H1 (cell line): Measurements from ENCODE around the gene ARFRP1. TPM values are rescaled to one million over a fixed set of nuclear protein-coding genes. Genes with fewer than 3 reads are reported as not detected.
A peak's percentile ranks its signal among the peaks of the same experiment; 100 is the strongest.

Source experiments
- BACH1 ChIP-seq: IDR thresholded peaks from 2 replicates; pipeline ENCODE4 v1.6.1; 2012; ENCODE audit warnings: low read length, improper control_type of control experiment
- EZH2 ChIP-seq: fragments of 200-600 bp; sonication (generic); IDR thresholded peaks from 2 replicates; pipeline ENCODE4 v1.7.1; 2012; ENCODE audit warnings: low read depth, mild to moderate bottlenecking, moderate library complexity, low read length, inconsistent platforms; ENCODE audit not compliant: severe bottlenecking
- KDM5A ChIP-seq: fragments of 200-600 bp; IDR thresholded peaks from 2 replicates; pipeline ENCODE4 v1.7.1; 2012; ENCODE audit warnings: mild to moderate bottlenecking, low read length, inconsistent platforms, mixed read lengths
- POLR2A ChIP-seq, 2 experiments: IDR thresholded peaks; 1 replicate in 1 of 2; 2 replicates in 1 of 2; pipeline ENCODE4 v1.6.1; 2011; ENCODE audit warnings: low read depth in 2 of 2, low read length in 2 of 2, mild to moderate bottlenecking in 2 of 2; ENCODE audit errors: control extremely low read depth in 1 of 2
- POLR2AphosphoS5 ChIP-seq: IDR thresholded peaks from 2 replicates; pipeline ENCODE4 v1.6.1; 2011; ENCODE audit warnings: low read depth, low read length
- RFX5 ChIP-seq: IDR thresholded peaks from 2 replicates; pipeline ENCODE4 v1.6.1; 2011; ENCODE audit warnings: low read depth, low read length, improper control_type of control experiment, borderline replicate concordance
- SP1 ChIP-seq: IDR thresholded peaks from 2 replicates; pipeline ENCODE4 v1.6.1; 2011; ENCODE audit warnings: low read depth, low read length
- TEAD4 ChIP-seq: IDR thresholded peaks from 2 replicates; pipeline ENCODE4 v1.6.1; 2012; ENCODE audit warnings: low read depth, low read length, inconsistent platforms, mixed read lengths
- polyA plus RNA-seq, 7 experiments: library from polyadenylated mRNA; depleted of rRNA in 3 of 7; stranded (reverse) in 5 of 7; unstranded in 2 of 7; fragments of >200 nt in 5 of 7; fragments of 200-250 nt in 2 of 7; gene quantifications; 1 replicate in 5 of 7; 2 replicates in 1 of 7; 4 replicates in 1 of 7; pipeline versions ENCODE4 v1.2.1 to v1.2.3, GENCODE V29; 2011 to 2013; ENCODE audit warnings: missing spikeins in 2 of 7, mixed read lengths in 2 of 7
- total RNA-seq: library from RNA; stranded (reverse); fragmentation: NEBNext Ultra II Directional; extraction: Animal tissue kit (Norgen Biotek cat#: 25700); gene quantifications from 2 replicates; pipeline ENCODE4 v1.2.1, GENCODE V29; 2021
- TF ChIP-seq, protein P1 (sequence below): IDR thresholded peaks from 2 replicates; pipeline ENCODE4 v1.6.1; 2012; ENCODE audit warnings: inconsistent platforms
- TF ChIP-seq, protein P2 (sequence below): fragments of 300-600 bp; sonication (generic); IDR thresholded peaks from 2 replicates; pipeline ENCODE4 v1.7.1; 2012; ENCODE audit warnings: low read length, moderate library complexity, mild to moderate bottlenecking, inconsistent platforms; ENCODE audit not compliant: insufficient replicate concordance

Gene ARFRP1
- total and polyA plus RNA-seq, 2 of the 8 experiments (the other 6 are each of a cell fraction or from before 2014, with no cell fraction given): 12.9 to 22.9 TPM

DNA sequence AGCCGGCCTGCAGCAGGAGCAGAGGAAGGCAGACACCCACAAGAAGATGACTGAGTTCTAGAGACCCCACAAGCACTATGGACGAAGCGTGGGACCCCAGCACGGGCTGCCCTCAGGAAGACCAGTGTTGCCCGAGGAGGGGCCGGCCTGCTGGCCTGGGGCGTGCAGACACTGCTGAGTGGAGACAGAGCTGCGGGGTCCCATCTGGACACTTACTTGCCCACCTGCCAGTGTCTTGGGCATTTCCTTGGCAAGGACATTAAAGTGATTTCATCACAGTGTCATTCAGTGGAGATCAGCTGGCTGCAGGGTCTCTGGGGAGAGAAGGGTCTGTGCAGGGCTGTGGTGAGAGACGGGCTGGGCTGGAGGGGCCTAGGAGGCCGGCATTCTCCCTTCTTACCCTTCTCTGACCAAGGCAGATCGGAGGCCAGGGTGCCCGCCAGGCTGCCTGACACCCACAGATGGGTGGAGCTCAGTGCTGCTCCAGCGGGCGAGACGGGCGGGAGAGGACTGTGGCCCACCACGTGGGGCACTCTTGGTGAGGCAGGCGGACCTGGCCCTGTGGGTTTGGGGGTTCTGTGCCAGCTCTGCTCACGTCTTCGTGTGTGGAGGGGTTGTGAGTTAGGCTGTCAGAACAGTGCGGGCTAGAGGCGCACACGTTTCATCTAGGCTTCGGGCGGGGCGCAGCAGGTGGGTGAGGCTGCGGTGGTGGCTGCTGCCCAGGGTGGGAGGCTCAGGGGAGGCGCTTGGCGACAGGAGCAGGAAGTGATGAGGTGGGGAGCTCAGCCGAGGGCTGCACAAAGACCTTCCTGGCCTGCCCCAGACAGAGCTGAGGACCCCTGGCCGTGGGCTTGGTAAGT, 28.3 kb upstream of the ARFRP1 start, which contains the start of gene LIME1 (continued):
- TF ChIP-seq, protein P1, sequence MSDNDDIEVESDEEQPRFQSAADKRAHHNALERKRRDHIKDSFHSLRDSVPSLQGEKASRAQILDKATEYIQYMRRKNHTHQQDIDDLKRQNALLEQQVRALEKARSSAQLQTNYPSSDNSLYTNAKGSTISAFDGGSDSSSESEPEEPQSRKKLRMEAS: 0 out of 2 replicates have a peak, but pooled peaks have one; percentile 14
- TF ChIP-seq BACH1 (no peak), SP1 (no peak), KDM5A (no peak), RFX5 (no peak), POLR2AphosphoS5 (0 out of 2 replicates have a peak, but pooled peaks have one; percentile 33), TEAD4 (no peak), EZH2 (no peak), POLR2A (IDR thresholded peaks at IDR 0.05; ENCODE audit: control extremely low read depth in 1 of 2, low read depth in 2 of 2, low read length in 2 of 2) (no peak)
- TF ChIP-seq, protein P2, sequence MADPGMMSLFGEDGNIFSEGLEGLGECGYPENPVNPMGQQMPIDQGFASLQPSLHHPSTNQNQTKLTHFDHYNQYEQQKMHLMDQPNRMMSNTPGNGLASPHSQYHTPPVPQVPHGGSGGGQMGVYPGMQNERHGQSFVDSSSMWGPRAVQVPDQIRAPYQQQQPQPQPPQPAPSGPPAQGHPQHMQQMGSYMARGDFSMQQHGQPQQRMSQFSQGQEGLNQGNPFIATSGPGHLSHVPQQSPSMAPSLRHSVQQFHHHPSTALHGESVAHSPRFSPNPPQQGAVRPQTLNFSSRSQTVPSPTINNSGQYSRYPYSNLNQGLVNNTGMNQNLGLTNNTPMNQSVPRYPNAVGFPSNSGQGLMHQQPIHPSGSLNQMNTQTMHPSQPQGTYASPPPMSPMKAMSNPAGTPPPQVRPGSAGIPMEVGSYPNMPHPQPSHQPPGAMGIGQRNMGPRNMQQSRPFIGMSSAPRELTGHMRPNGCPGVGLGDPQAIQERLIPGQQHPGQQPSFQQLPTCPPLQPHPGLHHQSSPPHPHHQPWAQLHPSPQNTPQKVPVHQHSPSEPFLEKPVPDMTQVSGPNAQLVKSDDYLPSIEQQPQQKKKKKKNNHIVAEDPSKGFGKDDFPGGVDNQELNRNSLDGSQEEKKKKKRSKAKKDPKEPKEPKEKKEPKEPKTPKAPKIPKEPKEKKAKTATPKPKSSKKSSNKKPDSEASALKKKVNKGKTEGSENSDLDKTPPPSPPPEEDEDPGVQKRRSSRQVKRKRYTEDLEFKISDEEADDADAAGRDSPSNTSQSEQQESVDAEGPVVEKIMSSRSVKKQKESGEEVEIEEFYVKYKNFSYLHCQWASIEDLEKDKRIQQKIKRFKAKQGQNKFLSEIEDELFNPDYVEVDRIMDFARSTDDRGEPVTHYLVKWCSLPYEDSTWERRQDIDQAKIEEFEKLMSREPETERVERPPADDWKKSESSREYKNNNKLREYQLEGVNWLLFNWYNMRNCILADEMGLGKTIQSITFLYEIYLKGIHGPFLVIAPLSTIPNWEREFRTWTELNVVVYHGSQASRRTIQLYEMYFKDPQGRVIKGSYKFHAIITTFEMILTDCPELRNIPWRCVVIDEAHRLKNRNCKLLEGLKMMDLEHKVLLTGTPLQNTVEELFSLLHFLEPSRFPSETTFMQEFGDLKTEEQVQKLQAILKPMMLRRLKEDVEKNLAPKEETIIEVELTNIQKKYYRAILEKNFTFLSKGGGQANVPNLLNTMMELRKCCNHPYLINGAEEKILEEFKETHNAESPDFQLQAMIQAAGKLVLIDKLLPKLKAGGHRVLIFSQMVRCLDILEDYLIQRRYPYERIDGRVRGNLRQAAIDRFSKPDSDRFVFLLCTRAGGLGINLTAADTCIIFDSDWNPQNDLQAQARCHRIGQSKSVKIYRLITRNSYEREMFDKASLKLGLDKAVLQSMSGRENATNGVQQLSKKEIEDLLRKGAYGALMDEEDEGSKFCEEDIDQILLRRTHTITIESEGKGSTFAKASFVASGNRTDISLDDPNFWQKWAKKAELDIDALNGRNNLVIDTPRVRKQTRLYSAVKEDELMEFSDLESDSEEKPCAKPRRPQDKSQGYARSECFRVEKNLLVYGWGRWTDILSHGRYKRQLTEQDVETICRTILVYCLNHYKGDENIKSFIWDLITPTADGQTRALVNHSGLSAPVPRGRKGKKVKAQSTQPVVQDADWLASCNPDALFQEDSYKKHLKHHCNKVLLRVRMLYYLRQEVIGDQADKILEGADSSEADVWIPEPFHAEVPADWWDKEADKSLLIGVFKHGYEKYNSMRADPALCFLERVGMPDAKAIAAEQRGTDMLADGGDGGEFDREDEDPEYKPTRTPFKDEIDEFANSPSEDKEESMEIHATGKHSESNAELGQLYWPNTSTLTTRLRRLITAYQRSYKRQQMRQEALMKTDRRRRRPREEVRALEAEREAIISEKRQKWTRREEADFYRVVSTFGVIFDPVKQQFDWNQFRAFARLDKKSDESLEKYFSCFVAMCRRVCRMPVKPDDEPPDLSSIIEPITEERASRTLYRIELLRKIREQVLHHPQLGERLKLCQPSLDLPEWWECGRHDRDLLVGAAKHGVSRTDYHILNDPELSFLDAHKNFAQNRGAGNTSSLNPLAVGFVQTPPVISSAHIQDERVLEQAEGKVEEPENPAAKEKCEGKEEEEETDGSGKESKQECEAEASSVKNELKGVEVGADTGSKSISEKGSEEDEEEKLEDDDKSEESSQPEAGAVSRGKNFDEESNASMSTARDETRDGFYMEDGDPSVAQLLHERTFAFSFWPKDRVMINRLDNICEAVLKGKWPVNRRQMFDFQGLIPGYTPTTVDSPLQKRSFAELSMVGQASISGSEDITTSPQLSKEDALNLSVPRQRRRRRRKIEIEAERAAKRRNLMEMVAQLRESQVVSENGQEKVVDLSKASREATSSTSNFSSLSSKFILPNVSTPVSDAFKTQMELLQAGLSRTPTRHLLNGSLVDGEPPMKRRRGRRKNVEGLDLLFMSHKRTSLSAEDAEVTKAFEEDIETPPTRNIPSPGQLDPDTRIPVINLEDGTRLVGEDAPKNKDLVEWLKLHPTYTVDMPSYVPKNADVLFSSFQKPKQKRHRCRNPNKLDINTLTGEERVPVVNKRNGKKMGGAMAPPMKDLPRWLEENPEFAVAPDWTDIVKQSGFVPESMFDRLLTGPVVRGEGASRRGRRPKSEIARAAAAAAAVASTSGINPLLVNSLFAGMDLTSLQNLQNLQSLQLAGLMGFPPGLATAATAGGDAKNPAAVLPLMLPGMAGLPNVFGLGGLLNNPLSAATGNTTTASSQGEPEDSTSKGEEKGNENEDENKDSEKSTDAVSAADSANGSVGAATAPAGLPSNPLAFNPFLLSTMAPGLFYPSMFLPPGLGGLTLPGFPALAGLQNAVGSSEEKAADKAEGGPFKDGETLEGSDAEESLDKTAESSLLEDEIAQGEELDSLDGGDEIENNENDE: no peak
